Measurements from ENCODE around the gene WWOX. TPM values are rescaled to one million over a fixed set of nuclear protein-coding genes. Genes with fewer than 3 reads are reported as not detected.

Gene WWOX
- total RNA-seq, 1 donor from 2014 or later, result 29.6 TPM

DNA sequence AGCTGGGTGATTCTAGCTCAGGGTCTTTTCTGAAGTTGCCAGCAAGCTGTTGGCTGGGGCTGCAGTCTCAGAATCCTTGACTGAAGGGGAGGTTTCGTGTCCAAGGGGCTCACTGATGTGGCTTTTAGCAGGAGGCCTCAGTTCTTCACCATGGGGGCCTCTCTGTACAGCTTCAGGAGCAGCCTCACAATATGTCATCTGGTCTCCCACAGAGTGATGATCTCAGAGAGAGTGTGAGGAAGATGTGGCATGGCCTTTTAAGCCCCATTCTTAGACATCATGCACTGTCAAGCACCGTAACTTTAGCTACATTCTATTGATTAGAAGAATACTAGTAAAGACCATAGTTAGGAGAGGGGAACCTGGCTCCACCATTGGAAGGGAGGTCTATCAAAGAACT lies 732.6 kb downstream of the WWOX start:
- H3K4me3 ChIP-seq (ENCODE audit: low read depth, low read length), result no peak overlapping the region
- no peak for TF ChIP-seq CTCF (conservative IDR thresholded peaks at IDR 0.05; ENCODE audit: low read depth, low read length)
- DNase-seq (ENCODE audit: low read depth), result no peak

DNA sequence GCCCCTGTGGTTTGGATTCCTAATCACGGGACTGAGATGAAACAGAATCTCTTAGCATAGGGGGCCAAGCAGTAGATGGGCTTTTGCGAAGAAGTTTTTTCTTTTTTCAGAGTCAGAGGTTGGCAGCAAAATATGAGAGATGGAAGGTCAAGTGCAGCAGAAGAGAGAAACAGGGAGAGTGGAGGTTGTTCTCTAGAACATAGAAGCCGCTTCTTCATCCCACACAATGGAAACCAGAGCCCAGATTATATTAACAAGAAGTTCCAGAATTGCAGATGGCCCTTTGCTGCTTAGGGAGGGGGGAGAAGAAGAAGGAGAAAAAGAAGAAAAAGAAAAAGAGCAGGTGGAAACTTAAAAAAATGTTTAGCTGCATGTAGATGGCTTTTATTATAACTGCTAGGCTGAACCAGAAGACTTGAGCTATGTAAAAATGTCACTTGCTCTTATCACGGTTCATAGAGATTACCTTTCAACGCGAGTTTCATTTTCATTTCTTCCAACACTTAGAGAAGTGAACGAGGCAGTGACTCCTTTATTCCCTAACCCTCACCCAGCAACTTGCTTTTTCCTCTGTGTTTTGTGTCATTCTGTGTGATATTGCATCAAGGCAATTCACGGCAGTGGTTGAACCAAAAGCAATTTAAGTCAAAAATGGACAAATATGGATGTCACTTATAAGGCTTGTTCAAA lies 737.5 kb downstream of the WWOX start:
- TF ChIP-seq CTCF (conservative IDR thresholded peaks at IDR 0.05; ENCODE audit: low read depth, low read length), result no peak
- no peak for DNase-seq (ENCODE audit: low read depth)
- no peak overlapping the region for H3K4me3 ChIP-seq (ENCODE audit: low read depth, low read length)

DNA sequence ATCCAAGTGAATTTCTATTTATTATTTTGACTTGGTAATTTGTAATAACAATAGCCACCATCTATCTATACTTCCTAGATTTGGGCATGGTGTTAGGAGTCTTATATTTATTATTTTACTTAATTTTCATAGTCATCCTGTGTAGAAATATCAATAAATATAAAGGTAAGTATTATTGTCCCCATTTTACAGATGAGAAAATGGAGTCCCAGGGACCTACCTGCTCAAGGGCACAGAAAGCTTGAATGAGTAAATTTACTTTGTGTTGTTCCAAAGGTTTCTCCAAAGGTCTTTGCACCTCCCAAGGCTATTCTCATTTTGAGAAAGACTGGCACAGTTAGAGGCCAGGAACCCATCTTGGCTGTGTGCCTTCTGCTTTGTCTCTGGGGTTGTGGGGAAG lies 738.3 kb downstream of the WWOX start:
- no peak overlapping the region for H3K4me3 ChIP-seq (ENCODE audit: low read depth, low read length)
- no peak for DNase-seq (ENCODE audit: low read depth)
- no peak for TF ChIP-seq CTCF (conservative IDR thresholded peaks at IDR 0.05; ENCODE audit: low read depth, low read length)

- H3K4me3 ChIP-seq (ENCODE audit: low read depth, low read length), result no peak overlapping the region
- TF ChIP-seq CTCF (conservative IDR thresholded peaks at IDR 0.05; ENCODE audit: low read depth, low read length), result no peak
- no peak for DNase-seq (ENCODE audit: low read depth)
Observed at GRCh38 chr16:78838276-78838675, 738.8 kb downstream of the WWOX start.

DNA sequence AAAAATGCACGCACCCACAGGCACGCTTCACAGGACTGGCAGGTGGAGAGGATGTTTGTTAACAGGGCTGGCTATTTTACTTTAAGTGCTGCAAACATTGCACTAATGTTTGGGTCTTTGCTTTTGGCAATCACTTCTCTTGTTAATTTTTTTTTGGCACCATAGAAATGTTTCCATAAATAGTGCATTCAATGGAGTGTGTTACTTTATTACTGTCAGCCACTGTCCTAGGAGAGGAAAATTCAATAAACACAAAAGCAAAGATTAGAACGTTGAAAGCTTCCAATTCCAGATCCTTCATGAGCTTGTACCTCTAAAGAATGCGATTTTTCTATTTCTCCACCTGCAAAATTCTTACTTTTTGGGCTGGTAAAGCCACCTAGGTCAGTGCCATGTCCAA lies 743.5 kb downstream of the WWOX start:
- no peak overlapping the region for H3K4me3 ChIP-seq (ENCODE audit: low read depth, low read length)
- no peak for TF ChIP-seq CTCF (conservative IDR thresholded peaks at IDR 0.05; ENCODE audit: low read depth, low read length)
- no peak for DNase-seq (ENCODE audit: low read depth)

DNA sequence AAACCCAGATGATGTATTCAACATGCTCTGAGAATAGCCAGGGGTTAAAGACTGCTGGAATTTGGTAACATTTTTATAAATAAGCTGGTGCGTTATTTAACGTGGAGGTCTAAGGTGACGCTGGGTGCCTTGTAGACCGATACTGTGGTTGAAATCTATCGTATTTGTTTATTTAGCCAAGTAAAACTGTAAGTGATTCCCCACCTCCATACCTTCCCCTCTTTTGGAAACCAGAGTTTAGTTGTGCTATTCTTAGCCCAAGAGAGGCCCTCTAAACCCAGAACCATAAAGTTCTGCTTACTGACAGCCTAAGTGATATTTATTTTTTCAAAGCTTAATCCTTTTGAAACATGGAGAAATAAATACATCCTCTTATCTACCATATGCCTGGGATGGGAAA lies 744.5 kb downstream of the WWOX start:
- no peak for DNase-seq (ENCODE audit: low read depth)
- no peak overlapping the region for H3K4me3 ChIP-seq (ENCODE audit: low read depth, low read length)
- no peak for TF ChIP-seq CTCF (conservative IDR thresholded peaks at IDR 0.05; ENCODE audit: low read depth, low read length)

GRCh38 chr16:78844682-78845081 lies 745.2 kb downstream of the WWOX start:
- no peak for DNase-seq (ENCODE audit: low read depth)
- TF ChIP-seq CTCF (conservative IDR thresholded peaks at IDR 0.05; ENCODE audit: low read depth, low read length), result no peak

More at GRCh38 chr16:78844682-78845081, 745.2 kb downstream of the WWOX start:
- H3K4me3 ChIP-seq (ENCODE audit: low read depth, low read length), result no peak overlapping the region

All from epithelial cell of proximal tubule (primary cell).